GM06990 (cell line): ENCODE results near the gene EIF2A.
"Not testable (repeated sequence)": the region's sequence is repeated elsewhere in the genome, so short reads cannot be mapped to it uniquely, and the experiment has no call there.

ENCODE experiments used
- DNase-seq: peaks from one replicate; pipeline ENCODE4 v3.0.0-alpha.2; 2011; ENCODE audit not compliant: insufficient read length; ENCODE audit errors: extremely low read depth
- H3K27me3 ChIP-seq: replicated peaks from 2 replicates; pipeline ENCODE4 v1.6.0; 2011; ENCODE audit warnings: low read length; ENCODE audit not compliant: control insufficient read depth, insufficient read depth
- H3K36me3 ChIP-seq: 2 replicates; pipeline ENCODE4 v1.5.1; 2011; ENCODE audit warnings: low read length; ENCODE audit not compliant: control insufficient read depth, insufficient read depth
- H3K4me3 ChIP-seq: replicated peaks from 2 replicates; pipeline ENCODE4 v1.5.1; 2011; ENCODE audit warnings: low read depth, mild to moderate bottlenecking, control low read depth, low read length
- TF ChIP-seq, protein P1 (sequence below): IDR thresholded peaks from 2 replicates; pipeline ENCODE4 v1.5.1; 2011; ENCODE audit warnings: low read length, control low read depth, mild to moderate bottlenecking, inconsistent platforms; ENCODE audit not compliant: insufficient read depth, poor library complexity, severe bottlenecking

EIF2A gene

DNA sequence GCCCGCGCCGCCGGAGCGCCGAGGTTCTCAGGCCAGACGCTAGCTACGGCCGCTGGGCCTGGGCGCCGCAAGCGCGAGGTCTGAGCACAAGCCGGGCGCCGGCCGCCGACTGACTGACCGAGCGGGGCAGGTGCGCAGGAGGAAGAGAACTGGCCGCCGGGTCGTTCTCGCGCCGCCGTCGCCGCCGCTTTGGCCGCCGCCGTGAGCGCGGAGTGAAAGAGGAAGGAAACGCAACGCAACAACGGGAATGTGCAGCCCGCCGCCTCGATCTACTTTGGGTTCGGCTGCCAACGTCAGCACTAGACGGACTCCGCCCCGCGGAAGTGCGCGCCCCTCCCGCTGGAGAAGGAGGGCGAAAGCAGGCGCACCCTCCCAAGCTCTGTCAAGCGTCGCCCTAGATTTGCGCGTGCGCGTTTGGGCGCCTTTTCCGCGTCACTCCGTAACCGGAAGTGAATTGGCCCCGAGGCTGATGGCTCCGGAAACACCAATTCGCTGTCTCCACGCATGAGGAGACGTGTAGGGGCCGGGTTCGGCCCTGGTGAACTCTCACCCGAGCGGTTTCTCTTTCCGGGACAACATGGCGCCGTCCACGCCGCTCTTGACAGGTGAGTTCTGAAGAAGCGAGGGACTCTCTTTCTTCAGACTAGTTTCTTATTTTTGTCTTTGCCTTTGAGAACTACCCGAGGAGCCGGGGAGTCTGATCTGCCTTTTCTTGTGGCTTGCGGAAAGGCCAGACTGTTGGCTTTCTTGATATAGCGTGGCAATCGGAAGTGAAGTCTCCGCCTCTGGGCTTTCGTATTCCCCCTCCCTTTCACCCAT, at the start of gene EIF2A, which contains the start of gene SERP1:
Gene EIF2A (plus strand): TSS at position 562 of the 819 bp plus-strand sequence. CDS start 16 bp downstream, at position 578.
Gene SERP1 (minus strand): TSS at position 271 of the 819 bp plus-strand sequence. CDS start 361 bp downstream, outside the sequence.
- Histone ChIP-seq H3K4me3 (peak within 1 kb of the TSS; percentile 100), H3K36me3 (peaks cover 2% of the 10 kb centered on the region), H3K27me3 (no peaks in the 10 kb centered on the region)
- peak; percentile 99 for DNase-seq
- TF ChIP-seq, protein P1, sequence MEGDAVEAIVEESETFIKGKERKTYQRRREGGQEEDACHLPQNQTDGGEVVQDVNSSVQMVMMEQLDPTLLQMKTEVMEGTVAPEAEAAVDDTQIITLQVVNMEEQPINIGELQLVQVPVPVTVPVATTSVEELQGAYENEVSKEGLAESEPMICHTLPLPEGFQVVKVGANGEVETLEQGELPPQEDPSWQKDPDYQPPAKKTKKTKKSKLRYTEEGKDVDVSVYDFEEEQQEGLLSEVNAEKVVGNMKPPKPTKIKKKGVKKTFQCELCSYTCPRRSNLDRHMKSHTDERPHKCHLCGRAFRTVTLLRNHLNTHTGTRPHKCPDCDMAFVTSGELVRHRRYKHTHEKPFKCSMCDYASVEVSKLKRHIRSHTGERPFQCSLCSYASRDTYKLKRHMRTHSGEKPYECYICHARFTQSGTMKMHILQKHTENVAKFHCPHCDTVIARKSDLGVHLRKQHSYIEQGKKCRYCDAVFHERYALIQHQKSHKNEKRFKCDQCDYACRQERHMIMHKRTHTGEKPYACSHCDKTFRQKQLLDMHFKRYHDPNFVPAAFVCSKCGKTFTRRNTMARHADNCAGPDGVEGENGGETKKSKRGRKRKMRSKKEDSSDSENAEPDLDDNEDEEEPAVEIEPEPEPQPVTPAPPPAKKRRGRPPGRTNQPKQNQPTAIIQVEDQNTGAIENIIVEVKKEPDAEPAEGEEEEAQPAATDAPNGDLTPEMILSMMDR: no peak

DNA sequence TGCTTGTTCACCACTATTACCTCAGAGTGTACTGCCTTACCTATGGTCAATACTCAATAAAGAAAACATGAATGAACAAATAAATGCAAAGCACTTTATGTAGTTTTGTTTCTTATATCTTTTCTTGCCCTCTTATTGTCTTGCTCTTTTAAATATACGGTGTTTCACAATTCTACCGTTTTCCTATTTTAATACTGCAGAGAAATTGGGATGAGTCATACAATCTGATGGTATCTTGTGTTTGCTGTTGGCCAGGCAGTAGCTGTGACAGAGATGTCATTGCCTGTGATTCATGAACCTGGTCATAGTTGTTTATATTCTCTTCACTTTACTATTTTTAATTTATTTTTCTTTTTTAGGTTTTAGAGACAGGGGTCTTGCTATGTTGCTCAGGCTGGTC, 48.6 kb upstream of the EIF2A start:
- H3K36me3 ChIP-seq: no peaks in the 10 kb centered on the region
- no peak for DNase-seq
- H3K27me3 ChIP-seq: no peaks in the 10 kb centered on the region
- TF ChIP-seq, protein P1: no peak
- no peak overlapping the region for H3K4me3 ChIP-seq

DNA sequence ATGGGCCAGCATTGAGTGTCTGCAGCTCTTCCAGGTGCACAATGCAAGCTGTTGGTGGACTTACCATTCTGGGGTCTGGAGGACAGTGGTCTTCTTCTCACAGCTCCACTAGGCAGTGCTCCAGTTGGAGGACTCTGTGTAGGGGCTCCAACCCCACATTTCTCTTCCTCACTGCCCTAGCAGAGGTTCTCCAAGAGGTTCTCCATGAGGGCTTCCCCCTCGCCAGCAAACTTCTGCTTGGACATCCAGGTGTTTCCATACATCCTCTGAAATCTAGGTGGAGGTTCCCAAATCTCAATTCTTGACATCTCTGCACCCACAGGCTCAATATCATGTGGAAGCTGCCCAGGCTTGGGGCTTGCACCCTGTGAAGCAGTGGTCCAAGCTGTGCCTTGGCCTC, 45.6 kb upstream of the EIF2A start:
- not testable (repeated sequence) for DNase-seq, H3K36me3 ChIP-seq, H3K4me3 ChIP-seq, H3K27me3 ChIP-seq

DNA sequence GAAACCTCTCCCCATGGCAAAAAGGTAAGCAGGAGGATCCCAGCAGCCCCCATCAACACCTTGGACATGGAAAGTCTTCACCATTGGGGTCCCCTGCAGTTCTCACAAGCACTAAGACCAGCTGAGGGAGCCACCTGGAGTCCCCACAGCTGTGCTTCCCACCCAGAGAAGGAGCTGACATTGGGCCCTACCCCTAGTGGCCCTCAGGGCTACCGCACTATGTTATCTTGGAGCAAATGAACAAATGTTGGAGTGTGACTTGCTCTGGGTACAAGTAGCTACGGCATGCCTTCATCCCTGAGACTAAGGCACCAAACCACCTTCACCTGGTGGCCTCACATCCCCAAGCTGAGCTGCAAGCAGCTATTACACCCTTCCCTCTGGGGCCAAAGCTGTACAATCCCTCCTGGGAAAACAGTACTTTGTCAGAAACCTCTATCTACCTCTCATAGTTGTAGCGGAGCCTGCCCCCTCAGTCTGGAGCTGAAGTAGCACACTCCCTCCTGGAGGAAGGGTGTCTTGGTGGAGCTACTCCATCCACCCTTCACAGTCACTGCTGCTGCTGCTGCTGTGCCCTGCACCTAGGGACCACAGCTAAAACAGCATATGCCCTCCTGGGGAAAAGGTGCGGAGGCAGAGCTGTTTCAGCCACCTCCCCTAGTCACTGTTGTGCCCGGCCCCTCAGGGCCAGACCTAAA, 43.0 kb upstream of the EIF2A start:
- Histone ChIP-seq H3K36me3 (no peaks in the 10 kb centered on the region), H3K27me3 (no peaks in the 10 kb centered on the region), H3K4me3 (no peak overlapping the region)
- no peak for DNase-seq
- TF ChIP-seq, protein P1: no peak

DNA sequence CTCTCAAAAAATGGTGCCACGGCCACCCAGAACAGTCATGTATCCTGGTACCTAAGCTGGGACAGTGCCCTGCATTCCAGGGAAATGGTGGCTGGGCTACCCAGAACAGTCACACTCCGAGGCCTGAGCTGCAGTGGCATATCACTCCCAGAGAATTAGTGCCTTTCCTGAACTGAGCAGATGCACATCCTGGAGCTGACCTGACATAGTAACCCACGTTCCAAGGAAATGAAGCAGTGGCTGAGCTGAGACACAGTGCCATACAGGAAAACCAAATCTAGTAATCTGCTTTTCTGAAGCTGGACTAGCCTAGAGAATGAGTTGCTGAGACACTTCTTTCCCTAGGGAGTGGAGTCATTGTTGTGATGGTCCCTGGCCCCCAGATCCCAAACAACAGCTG, 42.1 kb upstream of the EIF2A start:
- no peak overlapping the region for H3K4me3 ChIP-seq
- DNase-seq: no peak
- TF ChIP-seq, protein P1: no peak
- H3K36me3 ChIP-seq: no peaks in the 10 kb centered on the region
- H3K27me3 ChIP-seq: no peaks in the 10 kb centered on the region

DNA sequence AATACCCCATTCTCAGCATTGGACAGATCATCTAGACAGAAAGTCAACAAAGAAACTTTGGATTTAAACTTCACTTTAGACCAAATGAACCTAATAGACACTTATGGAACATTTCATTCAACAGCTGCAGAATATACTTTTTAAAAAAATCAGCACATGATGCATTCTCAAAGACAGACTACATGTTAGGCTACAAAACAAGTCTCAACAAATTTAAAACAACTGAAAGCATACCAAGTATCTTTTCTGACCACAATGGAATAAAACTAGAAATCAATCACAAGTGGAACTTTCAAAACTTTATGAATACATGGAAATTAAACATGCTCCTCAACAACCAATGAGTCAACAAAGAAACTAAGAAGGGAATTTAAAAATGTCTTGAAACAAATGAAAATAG, 38.2 kb upstream of the EIF2A start:
- Histone ChIP-seq H3K4me3 (no peak overlapping the region), H3K27me3 (no peaks in the 10 kb centered on the region), H3K36me3 (no peaks in the 10 kb centered on the region)
- no peak for DNase-seq
- TF ChIP-seq, protein P1: no peak
